HCT116 (cell line): ENCODE data around the gene PFDN4.
A peak's percentile ranks its signal among the peaks of the same experiment; 100 is the strongest.

Experiments
- EZH2 ChIP-seq: fragments of 200-600 bp; sonication (generic); IDR thresholded peaks from 2 replicates; pipeline ENCODE4 v1.6.1; 2017; ENCODE audit warnings: antibody characterized with exemption, mixed run types
- POLR2A ChIP-seq: IDR thresholded peaks from 2 replicates; pipeline ENCODE4 v1.7.0; 2011; ENCODE audit warnings: borderline replicate concordance; ENCODE audit not compliant: insufficient read depth, insufficient read length; ENCODE audit errors: extremely low read depth
- POLR2AphosphoS5 ChIP-seq: IDR thresholded peaks from 2 replicates; pipeline ENCODE4 v1.6.1; 2011; ENCODE audit warnings: mild to moderate bottlenecking, low read depth, low read length, moderate library complexity
- RAD21 ChIP-seq: IDR thresholded peaks from 2 replicates; pipeline ENCODE4 v1.6.1; 2012; ENCODE audit warnings: low read depth, mild to moderate bottlenecking
- REST ChIP-seq: IDR thresholded peaks from 2 replicates; pipeline ENCODE4 v1.6.1; 2012; ENCODE audit warnings: low read depth
- ZFX ChIP-seq: fragments of 450-650 bp; IDR thresholded peaks from 2 replicates; pipeline ENCODE4 v1.6.1; 2017
- TF ChIP-seq, protein P1 (sequence below), 3 experiments: fragments of 200-600 bp in 1 of 3; sonication (generic) in 1 of 3; IDR thresholded peaks in 2 of 3; conservative IDR thresholded peaks in 1 of 3; 2 replicates each; pipeline ENCODE4 v1.5.1; 2012 to 2017; ENCODE audit warnings: low read depth in 2 of 3, low read length in 2 of 3, antibody characterized with exemption in 1 of 3, borderline replicate concordance in 1 of 3, control low read depth in 1 of 3, mild to moderate bottlenecking in 1 of 3, mixed read lengths in 1 of 3, mixed run types in 1 of 3, moderate library complexity in 1 of 3; ENCODE audit not compliant: insufficient read depth in 1 of 3
- TF ChIP-seq, protein P2 (sequence below): IDR thresholded peaks from 2 replicates; pipeline ENCODE4 v1.6.1; 2012

DNA sequence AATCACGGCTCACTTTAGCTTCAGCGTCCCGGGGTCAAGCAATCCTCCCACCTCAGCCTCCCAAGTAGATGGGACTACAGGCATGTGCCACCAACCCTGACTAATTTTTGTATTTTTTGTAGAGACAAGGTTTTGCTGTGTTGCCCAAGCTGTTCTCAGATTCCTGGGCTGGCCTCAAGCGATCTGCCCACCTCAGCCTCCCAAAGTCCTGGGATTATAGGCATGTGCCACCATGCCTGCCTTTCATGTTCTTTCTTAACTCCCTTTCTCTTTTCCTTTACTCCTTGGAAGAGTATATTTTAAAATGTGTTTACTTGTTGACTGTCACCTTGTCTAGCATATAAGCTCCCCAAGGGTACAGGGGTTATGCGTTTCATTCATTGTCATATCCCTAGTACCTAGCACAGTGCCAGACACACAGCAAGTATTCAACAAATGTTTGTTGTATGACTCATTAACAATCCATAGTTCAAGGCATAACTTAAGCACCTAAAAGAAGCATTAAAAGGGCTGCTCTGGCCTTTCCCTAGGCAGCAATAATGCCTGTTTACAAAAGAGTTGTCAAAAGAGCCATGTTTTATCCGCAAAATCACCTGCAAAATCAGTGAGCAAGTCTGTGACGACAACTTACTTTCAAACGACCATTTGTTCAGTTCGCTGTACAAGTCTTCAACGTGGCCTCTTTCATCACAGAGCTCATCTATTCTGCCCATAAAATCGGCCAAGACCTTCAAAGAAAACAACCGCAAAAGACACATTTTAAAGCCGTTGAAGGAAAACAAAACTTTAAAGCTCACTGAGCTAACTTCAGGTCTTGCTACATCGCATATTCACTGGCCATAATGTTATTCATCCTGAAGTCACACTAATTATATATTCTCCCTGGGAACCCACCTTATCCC is 38.7 kb upstream of the PFDN4 start:
- TF ChIP-seq, protein P1, sequence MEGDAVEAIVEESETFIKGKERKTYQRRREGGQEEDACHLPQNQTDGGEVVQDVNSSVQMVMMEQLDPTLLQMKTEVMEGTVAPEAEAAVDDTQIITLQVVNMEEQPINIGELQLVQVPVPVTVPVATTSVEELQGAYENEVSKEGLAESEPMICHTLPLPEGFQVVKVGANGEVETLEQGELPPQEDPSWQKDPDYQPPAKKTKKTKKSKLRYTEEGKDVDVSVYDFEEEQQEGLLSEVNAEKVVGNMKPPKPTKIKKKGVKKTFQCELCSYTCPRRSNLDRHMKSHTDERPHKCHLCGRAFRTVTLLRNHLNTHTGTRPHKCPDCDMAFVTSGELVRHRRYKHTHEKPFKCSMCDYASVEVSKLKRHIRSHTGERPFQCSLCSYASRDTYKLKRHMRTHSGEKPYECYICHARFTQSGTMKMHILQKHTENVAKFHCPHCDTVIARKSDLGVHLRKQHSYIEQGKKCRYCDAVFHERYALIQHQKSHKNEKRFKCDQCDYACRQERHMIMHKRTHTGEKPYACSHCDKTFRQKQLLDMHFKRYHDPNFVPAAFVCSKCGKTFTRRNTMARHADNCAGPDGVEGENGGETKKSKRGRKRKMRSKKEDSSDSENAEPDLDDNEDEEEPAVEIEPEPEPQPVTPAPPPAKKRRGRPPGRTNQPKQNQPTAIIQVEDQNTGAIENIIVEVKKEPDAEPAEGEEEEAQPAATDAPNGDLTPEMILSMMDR (IDR thresholded peaks at IDR 0.05 in 2 of 3, conservative IDR thresholded peaks at IDR 0.05 in 1 of 3; ENCODE audit: borderline replicate concordance in 1 of 3, insufficient read depth in 1 of 3, low read depth in 2 of 3, low read length in 2 of 3): no peak
- TF ChIP-seq POLR2A (peak; percentile 15), REST (no peak), EZH2 (no peak), POLR2AphosphoS5 (peak; percentile 23; the same call in 1 of the 2 replicates), RAD21 (no peak), ZFX (no peak)
- TF ChIP-seq, protein P2, sequence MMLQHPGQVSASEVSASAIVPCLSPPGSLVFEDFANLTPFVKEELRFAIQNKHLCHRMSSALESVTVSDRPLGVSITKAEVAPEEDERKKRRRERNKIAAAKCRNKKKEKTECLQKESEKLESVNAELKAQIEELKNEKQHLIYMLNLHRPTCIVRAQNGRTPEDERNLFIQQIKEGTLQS: no peak
